ENCODE data around the gene HOXC10. TPM values are rescaled to one million over a fixed set of nuclear protein-coding genes. Genes with fewer than 3 reads are reported as not detected.
A peak's percentile ranks its signal among the peaks of the same experiment; 100 is the strongest.

Gene HOXC10
- total and polyA plus RNA-seq, 10 of the 15 experiments (the other 5 are each of a cell fraction or from before 2014, with no cell fraction given) = 0.59 TPM; not detected in 9

DNA sequence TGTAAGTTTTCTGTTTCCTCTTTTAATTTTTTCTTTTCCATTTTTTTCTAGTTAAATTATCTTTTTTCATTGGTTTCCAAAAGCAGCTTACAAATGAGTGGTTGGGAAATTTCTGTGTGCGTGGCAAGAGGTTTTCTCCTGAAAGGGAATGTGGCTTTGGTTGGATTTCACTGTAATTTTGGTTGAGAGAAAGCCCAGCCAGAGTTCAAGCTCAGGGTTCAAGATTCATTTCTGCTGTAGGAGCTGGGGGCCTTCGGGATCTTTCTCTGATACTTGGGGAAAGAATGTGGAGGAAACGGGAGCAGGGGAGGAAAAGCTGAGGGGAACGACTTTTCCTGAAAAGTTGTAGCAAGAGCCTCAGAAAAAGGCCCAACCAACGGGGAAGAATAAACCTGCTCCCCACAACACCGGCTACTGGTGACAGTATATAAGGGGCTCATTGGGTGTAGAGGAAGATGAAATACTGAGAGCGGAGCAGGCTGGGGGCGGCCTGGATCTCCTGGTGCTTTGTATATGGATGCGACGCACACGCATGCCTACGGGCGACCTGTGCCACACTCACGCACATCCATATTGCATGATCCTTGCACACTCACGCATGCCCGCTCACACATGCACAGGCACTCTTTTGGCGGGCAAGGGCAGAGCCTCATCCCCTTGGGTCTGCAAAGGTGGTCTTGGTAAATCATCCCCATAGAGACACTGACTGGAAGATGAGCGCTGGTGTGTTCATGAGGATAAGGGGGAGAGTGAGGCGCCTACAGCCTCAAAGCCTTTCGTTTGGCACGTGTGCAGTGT lies 1.9 kb downstream of the HOXC10 start:
- no peak overlapping the region for H3K9ac ChIP-seq (ENCODE audit: control insufficient read depth, insufficient read depth, low read length)
- intact Hi-C loops (cut with micrococcal nuclease; ENCODE audit: unreplicated experiment) = loop anchor here (5.0 to 10.0 kb wide), 3 partner anchors 192 to 282 kb away; no protein-coding TSS in a partner anchor
- DNase-seq (ENCODE audit: low read depth, low spot score) (no peak), FAIRE-seq (no peak), ATAC-seq (no peak)
- no peaks in the 10 kb centered on the region for H3K79me2 ChIP-seq (ENCODE audit: control insufficient read depth, insufficient read depth, low read length)
- RAD21 ChIA-PET (ENCODE audit: unreplicated experiment) = interaction anchor here (0.8 to 3.3 kb wide), 7 partner anchors 11 to 234 kb away, joined by 3 to 14 read pairs (median 4); partner anchors contain the start of genes HOXC5 and SMUG1
- POLR2A ChIA-PET = interaction anchor here (0.6 to 1.2 kb wide), 2 partner anchors 9 to 12 kb away, joined by 3 read pairs; no protein-coding TSS in a partner anchor
- peaks cover 33 to 59% of the 10 kb centered on the region in 2 experiments for H3K27me3 ChIP-seq (replicated peaks in 1 of 2; ENCODE audit: control insufficient read depth in 2 of 2, insufficient read depth in 2 of 2, low read length in 1 of 2)
- no peak overlapping the region for H3K4me2 ChIP-seq (ENCODE audit: control insufficient read depth, insufficient read depth)
- no peaks in the 10 kb centered on the region for H3K9me3 ChIP-seq (replicated peaks; ENCODE audit: control insufficient read depth, insufficient read depth, low read length)
- H3K27ac ChIP-seq (ENCODE audit: control insufficient read depth, insufficient read depth) = no peak overlapping the region
- H2AFZ ChIP-seq (ENCODE audit: control insufficient read depth, low read depth, low read length) = no peak overlapping the region
- no peaks in the 10 kb centered on the region for H3K36me3 ChIP-seq (ENCODE audit: control insufficient read depth in 2 of 2, insufficient read depth in 2 of 2, low read length in 1 of 2)
- TF ChIP-seq CBFB (IDR thresholded peaks at IDR 0.05; ENCODE audit: low read depth) (no peak), ZSCAN29 (IDR thresholded peaks at IDR 0.05) (no peak), BMI1 (IDR thresholded peaks at IDR 0.05; ENCODE audit: borderline replicate concordance) (peak; percentile 28; the same call in 1 of the 2 replicates), RCOR1 (conservative IDR thresholded peaks at IDR 0.05; ENCODE audit: low read depth, low read length) (no peak), EZH2 (IDR thresholded peaks at IDR 0.05; ENCODE audit: borderline replicate concordance, control insufficient read depth, low read depth, low read length) (0 out of 2 replicates have a peak, but pooled peaks have one; percentile 38), FOXK2 (IDR thresholded peaks at IDR 0.05) (no peak)
- TF ChIP-seq, protein P1, sequence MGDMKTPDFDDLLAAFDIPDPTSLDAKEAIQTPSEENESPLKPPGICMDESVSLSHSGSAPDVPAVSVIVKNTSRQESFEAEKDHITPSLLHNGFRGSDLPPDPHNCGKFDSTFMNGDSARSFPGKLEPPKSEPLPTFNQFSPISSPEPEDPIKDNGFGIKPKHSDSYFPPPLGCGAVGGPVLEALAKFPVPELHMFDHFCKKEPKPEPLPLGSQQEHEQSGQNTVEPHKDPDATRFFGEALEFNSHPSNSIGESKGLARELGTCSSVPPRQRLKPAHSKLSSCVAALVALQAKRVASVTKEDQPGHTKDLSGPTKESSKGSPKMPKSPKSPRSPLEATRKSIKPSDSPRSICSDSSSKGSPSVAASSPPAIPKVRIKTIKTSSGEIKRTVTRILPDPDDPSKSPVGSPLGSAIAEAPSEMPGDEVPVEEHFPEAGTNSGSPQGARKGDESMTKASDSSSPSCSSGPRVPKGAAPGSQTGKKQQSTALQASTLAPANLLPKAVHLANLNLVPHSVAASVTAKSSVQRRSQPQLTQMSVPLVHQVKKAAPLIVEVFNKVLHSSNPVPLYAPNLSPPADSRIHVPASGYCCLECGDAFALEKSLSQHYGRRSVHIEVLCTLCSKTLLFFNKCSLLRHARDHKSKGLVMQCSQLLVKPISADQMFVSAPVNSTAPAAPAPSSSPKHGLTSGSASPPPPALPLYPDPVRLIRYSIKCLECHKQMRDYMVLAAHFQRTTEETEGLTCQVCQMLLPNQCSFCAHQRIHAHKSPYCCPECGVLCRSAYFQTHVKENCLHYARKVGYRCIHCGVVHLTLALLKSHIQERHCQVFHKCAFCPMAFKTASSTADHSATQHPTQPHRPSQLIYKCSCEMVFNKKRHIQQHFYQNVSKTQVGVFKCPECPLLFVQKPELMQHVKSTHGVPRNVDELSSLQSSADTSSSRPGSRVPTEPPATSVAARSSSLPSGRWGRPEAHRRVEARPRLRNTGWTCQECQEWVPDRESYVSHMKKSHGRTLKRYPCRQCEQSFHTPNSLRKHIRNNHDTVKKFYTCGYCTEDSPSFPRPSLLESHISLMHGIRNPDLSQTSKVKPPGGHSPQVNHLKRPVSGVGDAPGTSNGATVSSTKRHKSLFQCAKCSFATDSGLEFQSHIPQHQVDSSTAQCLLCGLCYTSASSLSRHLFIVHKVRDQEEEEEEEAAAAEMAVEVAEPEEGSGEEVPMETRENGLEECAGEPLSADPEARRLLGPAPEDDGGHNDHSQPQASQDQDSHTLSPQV (IDR thresholded peaks at IDR 0.05) = no peak
- TF ChIP-seq, protein P2, sequence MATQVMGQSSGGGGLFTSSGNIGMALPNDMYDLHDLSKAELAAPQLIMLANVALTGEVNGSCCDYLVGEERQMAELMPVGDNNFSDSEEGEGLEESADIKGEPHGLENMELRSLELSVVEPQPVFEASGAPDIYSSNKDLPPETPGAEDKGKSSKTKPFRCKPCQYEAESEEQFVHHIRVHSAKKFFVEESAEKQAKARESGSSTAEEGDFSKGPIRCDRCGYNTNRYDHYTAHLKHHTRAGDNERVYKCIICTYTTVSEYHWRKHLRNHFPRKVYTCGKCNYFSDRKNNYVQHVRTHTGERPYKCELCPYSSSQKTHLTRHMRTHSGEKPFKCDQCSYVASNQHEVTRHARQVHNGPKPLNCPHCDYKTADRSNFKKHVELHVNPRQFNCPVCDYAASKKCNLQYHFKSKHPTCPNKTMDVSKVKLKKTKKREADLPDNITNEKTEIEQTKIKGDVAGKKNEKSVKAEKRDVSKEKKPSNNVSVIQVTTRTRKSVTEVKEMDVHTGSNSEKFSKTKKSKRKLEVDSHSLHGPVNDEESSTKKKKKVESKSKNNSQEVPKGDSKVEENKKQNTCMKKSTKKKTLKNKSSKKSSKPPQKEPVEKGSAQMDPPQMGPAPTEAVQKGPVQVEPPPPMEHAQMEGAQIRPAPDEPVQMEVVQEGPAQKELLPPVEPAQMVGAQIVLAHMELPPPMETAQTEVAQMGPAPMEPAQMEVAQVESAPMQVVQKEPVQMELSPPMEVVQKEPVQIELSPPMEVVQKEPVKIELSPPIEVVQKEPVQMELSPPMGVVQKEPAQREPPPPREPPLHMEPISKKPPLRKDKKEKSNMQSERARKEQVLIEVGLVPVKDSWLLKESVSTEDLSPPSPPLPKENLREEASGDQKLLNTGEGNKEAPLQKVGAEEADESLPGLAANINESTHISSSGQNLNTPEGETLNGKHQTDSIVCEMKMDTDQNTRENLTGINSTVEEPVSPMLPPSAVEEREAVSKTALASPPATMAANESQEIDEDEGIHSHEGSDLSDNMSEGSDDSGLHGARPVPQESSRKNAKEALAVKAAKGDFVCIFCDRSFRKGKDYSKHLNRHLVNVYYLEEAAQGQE (IDR thresholded peaks at IDR 0.05; ENCODE audit: low read depth, low read length) = no peak
- SMC1A ChIA-PET (ENCODE audit: uncharacterized antibody, unreplicated experiment) = interaction anchor here (1.1 to 4.5 kb wide), 8 partner anchors 9 to 230 kb away, joined by 3 to 29 read pairs (median 5); partner anchors contain the start of gene HOXC9
- no TSS peak for BruUV-seq (replicated peaks)
- H3K4me1 ChIP-seq (ENCODE audit: control insufficient read depth, insufficient read depth, low read length) = peaks cover 15% of the 10 kb centered on the region
- CTCF ChIA-PET = interaction anchor here (0.8 to 5.5 kb wide), 16 partner anchors 11 to 230 kb away, joined by 3 to 54 read pairs (median 5); partner anchors contain the start of genes HOXC8 and HOXC9
- WGBS (ENCODE audit: insufficient coverage, insufficient replicate concordance, low lambda C conversion rate, missing lambda C conversion rate) = 31% methylated on average over 21 of the region's 21 CpGs
- in situ Hi-C loops (cut with MboI) = no loop called here
- H3K4me3 ChIP-seq = no peak overlapping the region
- peaks cover 3% of the 10 kb centered on the region; the same call in 1 of the 2 replicates for H4K20me1 ChIP-seq (ENCODE audit: control insufficient read depth, insufficient read depth)
